GM12878 (cell line): ENCODE data around the gene NRBP1. TPM values are rescaled to one million over a fixed set of nuclear protein-coding genes. Genes with fewer than 3 reads are reported as not detected.

Source experiments
- ATAC-seq: fragments of 200-7000 bp; cut with Tn5 transposase; 3 replicates; pipeline ENCODE4 v1.9.1; 2020; ENCODE audit warnings: mild to moderate bottlenecking, moderate library complexity
- BruUV-seq: library from RNA; stranded (reverse); fragments of 400-500 nt; replicated peaks from 2 replicates; lab custom pipeline; 2021; lab: Mats Ljungman, UMichigan
- CTCF ChIA-PET: fragments of 300-600 bp; sonication (Branson Sonifier 250); formaldehyde crosslinking; extraction: SDS; loops from one replicate; lab custom pipeline; 2021; ENCODE audit warnings: inconsistent platforms; lab: Yijun Ruan, JAX
- POLR2A ChIA-PET: fragments of 350-600 bp; formaldehyde crosslinking; extraction: SDS; loops from one replicate; lab custom pipeline; 2021; ENCODE audit warnings: inconsistent platforms; lab: Charles Lee
- RAD21 ChIA-PET: fragments of 300-600 bp; sonication (Branson Sonifier 250); formaldehyde crosslinking; loops from one replicate; lab custom pipeline; 2023; ENCODE audit warnings: antibody characterized with exemption; ENCODE audit not compliant: unreplicated experiment; lab: Charles Lee
- SMC1A ChIA-PET: fragments of 300-600 bp; sonication (Branson Sonifier 250); formaldehyde crosslinking; loops from one replicate; lab custom pipeline; 2023; ENCODE audit not compliant: unreplicated experiment, uncharacterized antibody; lab: Charles Lee
- DNase-seq: peaks from one replicate; pipeline ENCODE4 v3.0.0-alpha.2; 2011; ENCODE audit warnings: low read depth, low spot score
- FAIRE-seq: peaks from 3 replicates; lab custom pipeline; 2011; peaks lifted over from hg19 to GRCh38; lab: Jason Lieb, UNC
- H2AFZ ChIP-seq: 2 replicates; pipeline ENCODE4 v1.6.0; 2011; ENCODE audit warnings: low read depth, low read length, control low read depth; ENCODE audit not compliant: control insufficient read depth
- H3K27ac ChIP-seq: 2 replicates; pipeline ENCODE4 v1.5.1; 2011; ENCODE audit warnings: control low read depth; ENCODE audit not compliant: control insufficient read depth, insufficient read depth
- H3K27me3 ChIP-seq, 2 experiments: replicated peaks in 1 of 2; 2 replicates each; pipeline versions ENCODE4 v1.6.0 to v1.6.1; 2011; ENCODE audit warnings: low read length in 1 of 2; ENCODE audit not compliant: control insufficient read depth in 2 of 2, insufficient read depth in 2 of 2
- H3K36me3 ChIP-seq, 2 experiments: 2 replicates each; pipeline ENCODE4 v1.5.1; 2011; ENCODE audit warnings: low read length in 1 of 2; ENCODE audit not compliant: control insufficient read depth in 2 of 2, insufficient read depth in 2 of 2
- H3K4me1 ChIP-seq: 2 replicates; pipeline ENCODE4 v1.6.1; 2011; ENCODE audit warnings: mild to moderate bottlenecking, low read length, moderate library complexity, mixed read lengths; ENCODE audit not compliant: control insufficient read depth, insufficient read depth
- H3K4me2 ChIP-seq: 2 replicates; pipeline ENCODE4 v1.6.0; 2011; ENCODE audit warnings: control low read depth; ENCODE audit not compliant: control insufficient read depth, insufficient read depth
- H3K4me3 ChIP-seq: fragments of 200-600 bp; sonication (generic); 2 replicates; pipeline ENCODE4 v1.5.1; 2016
- H3K79me2 ChIP-seq: 2 replicates; pipeline ENCODE4 v1.6.0; 2011; ENCODE audit warnings: low read length; ENCODE audit not compliant: control insufficient read depth, insufficient read depth
- H3K9ac ChIP-seq: 2 replicates; pipeline ENCODE4 v1.8.0; 2011; ENCODE audit warnings: low read length, control low read depth, mixed read lengths; ENCODE audit not compliant: control insufficient read depth, insufficient read depth
- H3K9me3 ChIP-seq: replicated peaks from 3 replicates; pipeline ENCODE4 v1.5.1; 2011; ENCODE audit warnings: mild to moderate bottlenecking, low read length; ENCODE audit not compliant: control insufficient read depth, insufficient read depth
- H4K20me1 ChIP-seq: 2 replicates; pipeline ENCODE4 v1.6.0; 2011; ENCODE audit not compliant: control insufficient read depth, insufficient read depth
- MTA3 ChIP-seq: IDR thresholded peaks from 2 replicates; pipeline ENCODE4 v1.6.1; 2012; ENCODE audit warnings: low read length, inconsistent platforms, borderline replicate concordance
- PAX8 ChIP-seq: fragments of 450-650 bp; IDR thresholded peaks from 2 replicates; pipeline ENCODE4 v1.6.1; 2017; ENCODE audit warnings: mild to moderate bottlenecking, moderate library complexity
- PML ChIP-seq: IDR thresholded peaks from 2 replicates; pipeline ENCODE4 v1.6.1; 2012; ENCODE audit warnings: low read length, inconsistent platforms
- POLR2AphosphoS2 ChIP-seq: IDR thresholded peaks from 2 replicates; pipeline ENCODE4 v1.6.1; 2011; ENCODE audit warnings: low read depth, mild to moderate bottlenecking, low read length, improper control_type of control experiment, moderate library complexity
- WGBS: methylation state at CpG from one replicate; pipeline ENCODE4 v1.1.6; 2016; ENCODE audit warnings: low lambda C conversion rate; ENCODE audit not compliant: insufficient replicate concordance, insufficient coverage; ENCODE audit errors: missing lambda C conversion rate; 5-methylcytosine and 5-hydroxymethylcytosine counted together
- in situ Hi-C: fragments of 300-500 bp; cut with MboI; formaldehyde crosslinking; loops from 9 replicates; pipeline ENCODE4 v1.14.3; 2018; ENCODE audit warnings: mixed read lengths
- intact Hi-C: fragments of 100-400 bp; cut with micrococcal nuclease; formaldehyde crosslinking; loops from one replicate; pipeline ENCODE4 v1.14.2; 2022; ENCODE audit not compliant: unreplicated experiment
- polyA plus RNA-seq, 11 experiments: library from polyadenylated mRNA; depleted of rRNA in 4 of 11; unstranded in 6 of 11; stranded (reverse) in 5 of 11; fragments of >200 nt; fragmentation: Nextera tagmentation in 4 of 11; fragmentation: Illumina TruSeq in 1 of 11; extraction: Ambion mirVana in 4 of 11; extraction: Trizol in 1 of 11; gene quantifications; 1 replicate in 1 of 11; 2 replicates in 10 of 11; pipeline versions ENCODE4 v1.2.1 to v1.2.3, GENCODE V29; 2011 to 2016; ENCODE audit warnings: inconsistent platforms in 2 of 11, missing spikeins in 2 of 11, low read depth in 1 of 11
- total RNA-seq, 4 experiments: library from RNA; depleted of rRNA in 3 of 4; stranded (reverse); fragments of >200 nt in 3 of 4; fragmentation: Illumina TruSeq in 1 of 4; extraction: Trizol in 1 of 4; gene quantifications; 2 replicates each; pipeline versions ENCODE4 v1.2.1 to v1.2.3, GENCODE V29; 2013 to 2021

NRBP1 gene
- total and polyA plus RNA-seq, 10 of the 15 experiments (the other 5 are each of a cell fraction or from before 2014, with no cell fraction given), result 5.7 to 136 (median 66.1) TPM

DNA sequence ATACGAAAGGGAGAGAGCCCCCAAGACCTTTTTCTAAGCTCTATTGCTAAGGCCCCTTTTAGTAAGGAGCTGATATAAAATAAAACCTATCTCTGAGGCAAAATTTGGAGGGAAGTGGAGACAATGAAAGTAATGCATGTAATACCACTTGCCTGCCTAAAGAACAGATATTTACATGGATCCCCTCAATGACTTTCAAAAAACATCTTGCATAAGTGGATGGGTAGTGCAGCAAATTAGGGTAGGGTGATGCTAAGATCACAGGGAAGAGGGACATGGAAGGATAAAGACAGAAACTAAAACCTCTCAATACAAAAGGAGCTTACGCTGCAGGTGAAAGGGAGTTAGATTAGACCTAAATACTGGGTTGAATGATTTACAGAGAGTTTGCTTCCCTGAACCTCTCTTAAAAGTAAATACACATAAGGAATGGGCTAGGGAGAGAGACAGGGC is 49.0 kb upstream of the NRBP1 start:
- Histone ChIP-seq H3K27me3 (no peaks in the 10 kb centered on the region), H3K4me3 (peak overlapping the region; percentile 69), H3K9me3 (no peaks in the 10 kb centered on the region), H3K27ac (peak overlapping the region; percentile 96), H3K4me1 (peaks cover 9% of the 10 kb centered on the region; the same call in 1 of the 2 replicates), H3K36me3 (peaks cover 37 to 49% of the 10 kb centered on the region in 2 experiments), H3K4me2 (peak overlapping the region; percentile 97), H3K79me2 (peaks cover 15% of the 10 kb centered on the region), H2AFZ (no peak overlapping the region), H3K9ac (peak overlapping the region; percentile 96), H4K20me1 (no peaks in the 10 kb centered on the region; the same call in 1 of the 2 replicates)
- DNase-seq, result no peak
- TSS peak; percentile 8 for BruUV-seq
- CTCF ChIA-PET, result interaction anchor here (0.6 to 2.8 kb wide), 8 partner anchors 8 to 304 kb away, joined by 3 to 14 read pairs (median 4); partner anchors contain the start of gene NRBP1
- TF ChIP-seq PML (0 out of 2 replicates have a peak, but pooled peaks have one; percentile 34), MTA3 (0 out of 2 replicates have a peak, but pooled peaks have one; percentile 26), POLR2AphosphoS2 (0 out of 2 replicates have a peak, but pooled peaks have one; percentile 13), PAX8 (no peak)
- no peak for ATAC-seq
- RAD21 ChIA-PET, result interaction anchor here (0.7 to 1.3 kb wide), 3 partner anchors 22 to 51 kb away, joined by 3 to 4 read pairs (median 3); no protein-coding TSS in a partner anchor
- in situ Hi-C loops, result no loop called here
- 91% methylated on average over 2 of the region's 2 CpGs for WGBS
- intact Hi-C loops, result no loop called here
- POLR2A ChIA-PET, result interaction anchor here (1.2 to 2.8 kb wide), 7 partner anchors 8 to 302 kb away, joined by 3 to 23 read pairs (median 6); partner anchors contain the start of genes GTF3C2, NRBP1 and PPM1G
- SMC1A ChIA-PET, result interaction anchor here (1.0 to 3.1 kb wide), 5 partner anchors 8 to 329 kb away, joined by 3 to 9 read pairs (median 3); partner anchors contain the start of genes AGBL5, EIF2B4 and MPV17
- no peak for FAIRE-seq
